RWPE2 (cell line): ENCODE results near the gene ZNF221.

Experiments
- ATAC-seq: fragments of 200-7000 bp; cut with Tn5 transposase; 3 replicates; pipeline ENCODE4 v1.9.1; 2021; ENCODE audit warnings: low read depth
- DNase-seq: peaks from one replicate; pipeline ENCODE4 v3.0.0-alpha.2; 2020; ENCODE audit warnings: low spot score
- H3K27ac ChIP-seq: fragments of 450-650 bp; 2 replicates; pipeline ENCODE4 v1.5.1; 2017; ENCODE audit warnings: mild to moderate bottlenecking; ENCODE audit not compliant: poor library complexity, severe bottlenecking
- H3K27me3 ChIP-seq: fragments of 250-450 bp; sonication (Bioruptor Pico); 2 replicates; pipeline ENCODE4 v1.5.1; 2021; ENCODE audit warnings: mild to moderate bottlenecking, moderate library complexity; ENCODE audit not compliant: insufficient read depth, poor library complexity, severe bottlenecking
- H3K36me3 ChIP-seq: fragments of 250-450 bp; sonication (Bioruptor Pico); 2 replicates; pipeline ENCODE4 v1.5.1; 2020; ENCODE audit warnings: low read depth, mild to moderate bottlenecking, moderate library complexity
- H3K4me1 ChIP-seq: fragments of 250-450 bp; sonication (Bioruptor Pico); 2 replicates; pipeline ENCODE4 v1.5.1; 2021; ENCODE audit warnings: mild to moderate bottlenecking, moderate library complexity; ENCODE audit not compliant: insufficient read depth, poor library complexity, severe bottlenecking
- H3K4me3 ChIP-seq: fragments of 250-450 bp; sonication (Bioruptor Pico); 2 replicates; pipeline ENCODE4 v1.5.1; 2021; ENCODE audit warnings: mild to moderate bottlenecking, moderate library complexity; ENCODE audit not compliant: severe bottlenecking
- H3K9me3 ChIP-seq: fragments of 250-450 bp; sonication (Bioruptor Pico); 2 replicates; pipeline ENCODE4 v1.5.1; 2021; ENCODE audit warnings: mild to moderate bottlenecking, moderate library complexity; ENCODE audit not compliant: severe bottlenecking
- CTCF ChIP-seq: fragments of 450-650 bp; IDR thresholded peaks from one replicate; pipeline ENCODE4 v1.5.1; 2017; ENCODE audit warnings: mild to moderate bottlenecking, moderate library complexity; ENCODE audit not compliant: poor library complexity, severe bottlenecking

Gene ZNF221

GRCh38 chr19:43956827-43957226 is 5.8 kb downstream of the ZNF221 start:
- no peaks in the 10 kb centered on the region for H3K36me3 ChIP-seq
- H3K9me3 ChIP-seq, result peaks cover 3% of the 10 kb centered on the region
- TF ChIP-seq CTCF, result no peak
- H3K4me3 ChIP-seq, result no peak overlapping the region
- no peak overlapping the region for H3K27ac ChIP-seq
- H3K4me1 ChIP-seq, result no peaks in the 10 kb centered on the region
- H3K27me3 ChIP-seq, result no peaks in the 10 kb centered on the region
- ATAC-seq (no peak), DNase-seq (no peak)

GRCh38 chr19:43957891-43958290 is 6.9 kb downstream of the ZNF221 start:
- Histone ChIP-seq H3K4me1 (no peaks in the 10 kb centered on the region), H3K9me3 (peaks cover 3% of the 10 kb centered on the region), H3K27me3 (no peaks in the 10 kb centered on the region), H3K36me3 (peaks cover 5% of the 10 kb centered on the region; the same call in 1 of the 2 replicates), H3K4me3 (no peak overlapping the region), H3K27ac (no peak overlapping the region)
- no peak for DNase-seq
- ATAC-seq, result no peak
- no peak for TF ChIP-seq CTCF

GRCh38 chr19:43960411-43960810 is 9.4 kb downstream of the ZNF221 start:
- Histone ChIP-seq H3K4me3 (no peak overlapping the region), H3K27me3 (no peaks in the 10 kb centered on the region), H3K36me3 (peaks cover 27% of the 10 kb centered on the region), H3K27ac (no peak overlapping the region), H3K9me3 (peaks cover 5% of the 10 kb centered on the region), H3K4me1 (no peaks in the 10 kb centered on the region)
- DNase-seq (no peak), ATAC-seq (no peak)
- no peak for TF ChIP-seq CTCF

GRCh38 chr19:43966079-43966694 is 15.2 kb downstream of the ZNF221 start:
- Histone ChIP-seq H3K36me3 (peaks cover 59% of the 10 kb centered on the region), H3K4me3 (no peak overlapping the region), H3K4me1 (no peaks in the 10 kb centered on the region), H3K27me3 (no peaks in the 10 kb centered on the region), H3K9me3 (peaks cover 34% of the 10 kb centered on the region), H3K27ac (no peak overlapping the region)
- ATAC-seq (no peak), DNase-seq (no peak)
- TF ChIP-seq CTCF, result no peak

- Histone ChIP-seq H3K4me3 (no peak overlapping the region), H3K27me3 (no peaks in the 10 kb centered on the region), H3K4me1 (no peaks in the 10 kb centered on the region), H3K9me3 (peaks cover 27% of the 10 kb centered on the region), H3K36me3 (no peaks in the 10 kb centered on the region), H3K27ac (no peak overlapping the region)
- no peak for ATAC-seq
- no peak for DNase-seq
- no peak for TF ChIP-seq CTCF
Observed at GRCh38 chr19:43976732-43977131, 25.7 kb downstream of the ZNF221 start.
